Measurements from ENCODE around the gene ELFN2.

Gene ELFN2

GRCh38 chr22:37459206-37459605, 31.9 kb upstream of the ELFN2 start:
- Histone ChIP-seq H3K79me2 (ENCODE audit: insufficient read depth, low read length) (no peaks in the 10 kb centered on the region), H2AFZ (ENCODE audit: low read length) (no peak overlapping the region), H3K36me3 (ENCODE audit: insufficient read depth, low read length) (no peaks in the 10 kb centered on the region), H3K9me3 (ENCODE audit: insufficient read depth, low read depth, low read length) (no peaks in the 10 kb centered on the region), H3F3A (ENCODE audit: low read depth) (no peaks in the 10 kb centered on the region), H3K4me3 (ENCODE audit: low read length, poor library complexity, severe bottlenecking) (no peak overlapping the region), H3K27me3 (ENCODE audit: insufficient read depth, low read length, poor library complexity, severe bottlenecking) (no peaks in the 10 kb centered on the region), H3K4me2 (ENCODE audit: low read depth, low read length, poor library complexity, severe bottlenecking) (no peak overlapping the region), H3K9ac (ENCODE audit: low read depth, low read length, poor library complexity, severe bottlenecking) (no peak overlapping the region), H4K20me1 (ENCODE audit: insufficient read depth, low read length, poor library complexity, severe bottlenecking) (no peaks in the 10 kb centered on the region), H3K9me2 (replicated peaks; ENCODE audit: low read depth, low read length) (no peaks in the 10 kb centered on the region), H3K4me1 (ENCODE audit: insufficient read depth, low read length, poor library complexity, severe bottlenecking) (no peaks in the 10 kb centered on the region)
- TF ChIP-seq EZH2phosphoT487 (IDR thresholded peaks at IDR 0.05; ENCODE audit: borderline replicate concordance) = no peak
- TF ChIP-seq CTCF (conservative IDR thresholded peaks at IDR 0.05; ENCODE audit: low read length) = no peak

GRCh38 chr22:37457093-37457893, 30.0 kb upstream of the ELFN2 start:
- H3K4me2 ChIP-seq (ENCODE audit: low read depth, low read length, poor library complexity, severe bottlenecking) = no peak overlapping the region
- H3K4me1 ChIP-seq (ENCODE audit: insufficient read depth, low read length, poor library complexity, severe bottlenecking) = no peaks in the 10 kb centered on the region
- no peaks in the 10 kb centered on the region for H3F3A ChIP-seq (ENCODE audit: low read depth)
- TF ChIP-seq CTCF (conservative IDR thresholded peaks at IDR 0.05; ENCODE audit: low read length) = peak; percentile 98
- no peak for TF ChIP-seq EZH2phosphoT487 (IDR thresholded peaks at IDR 0.05; ENCODE audit: borderline replicate concordance)
- H3K79me2 ChIP-seq (ENCODE audit: insufficient read depth, low read length) = no peaks in the 10 kb centered on the region
- H2AFZ ChIP-seq (ENCODE audit: low read length) = no peak overlapping the region
- H3K9me3 ChIP-seq (ENCODE audit: insufficient read depth, low read depth, low read length) = no peaks in the 10 kb centered on the region
- H4K20me1 ChIP-seq (ENCODE audit: insufficient read depth, low read length, poor library complexity, severe bottlenecking) = no peaks in the 10 kb centered on the region
- H3K36me3 ChIP-seq (ENCODE audit: insufficient read depth, low read length) = no peaks in the 10 kb centered on the region
- no peak overlapping the region for H3K4me3 ChIP-seq (ENCODE audit: low read length, poor library complexity, severe bottlenecking)
- H3K9me2 ChIP-seq (replicated peaks; ENCODE audit: low read depth, low read length) = no peaks in the 10 kb centered on the region
- H3K9ac ChIP-seq (ENCODE audit: low read depth, low read length, poor library complexity, severe bottlenecking) = no peak overlapping the region
- H3K27me3 ChIP-seq (ENCODE audit: insufficient read depth, low read length, poor library complexity, severe bottlenecking) = no peaks in the 10 kb centered on the region

- no peaks in the 10 kb centered on the region for H3K36me3 ChIP-seq (ENCODE audit: insufficient read depth, low read length)
- H4K20me1 ChIP-seq (ENCODE audit: insufficient read depth, low read length, poor library complexity, severe bottlenecking) = no peaks in the 10 kb centered on the region
- no peaks in the 10 kb centered on the region for H3K79me2 ChIP-seq (ENCODE audit: insufficient read depth, low read length)
- no peak overlapping the region for H2AFZ ChIP-seq (ENCODE audit: low read length)
- H3F3A ChIP-seq (ENCODE audit: low read depth) = no peaks in the 10 kb centered on the region
- H3K4me3 ChIP-seq (ENCODE audit: low read length, poor library complexity, severe bottlenecking) = no peak overlapping the region
- no peaks in the 10 kb centered on the region for H3K4me1 ChIP-seq (ENCODE audit: insufficient read depth, low read length, poor library complexity, severe bottlenecking)
- H3K9me2 ChIP-seq (replicated peaks; ENCODE audit: low read depth, low read length) = no peaks in the 10 kb centered on the region
- TF ChIP-seq EZH2phosphoT487 (IDR thresholded peaks at IDR 0.05; ENCODE audit: borderline replicate concordance) (no peak), CTCF (conservative IDR thresholded peaks at IDR 0.05; ENCODE audit: low read length) (no peak)
- no peaks in the 10 kb centered on the region for H3K27me3 ChIP-seq (ENCODE audit: insufficient read depth, low read length, poor library complexity, severe bottlenecking)
- no peak overlapping the region for H3K4me2 ChIP-seq (ENCODE audit: low read depth, low read length, poor library complexity, severe bottlenecking)
- no peaks in the 10 kb centered on the region for H3K9me3 ChIP-seq (ENCODE audit: insufficient read depth, low read depth, low read length)
- H3K9ac ChIP-seq (ENCODE audit: low read depth, low read length, poor library complexity, severe bottlenecking) = no peak overlapping the region
Measured at GRCh38 chr22:37456346-37456745, 29.1 kb upstream of the ELFN2 start.

Data from Loucy (cell line).